Neuronal stem cell (in vitro differentiated cells): ENCODE measurements around the gene RIN2.

Source experiments
- DNase-seq: peaks from one replicate; pipeline ENCODE4 v3.0.0-alpha.2; 2013; ENCODE audit warnings: low spot score
- H2AFZ ChIP-seq: one replicate; pipeline ENCODE4 v1.6.1; 2013; ENCODE audit warnings: mild to moderate bottlenecking, low read length, inconsistent platforms
- H2AK5ac ChIP-seq: 2 replicates; pipeline ENCODE4 v1.6.1; 2013; ENCODE audit warnings: low read depth, mild to moderate bottlenecking, inconsistent platforms, low read length, moderate library complexity, mixed read lengths
- H2BK120ac ChIP-seq: 2 replicates; pipeline ENCODE4 v1.6.1; 2013; ENCODE audit warnings: low read depth, mild to moderate bottlenecking, inconsistent platforms, low read length, moderate library complexity, mixed read lengths
- H2BK12ac ChIP-seq: one replicate; pipeline ENCODE4 v1.6.1; 2013; ENCODE audit warnings: low read length, inconsistent platforms
- H2BK15ac ChIP-seq: 2 replicates; pipeline ENCODE4 v1.6.1; 2013; ENCODE audit warnings: mild to moderate bottlenecking, low read length, inconsistent platforms, mixed read lengths
- H2BK5ac ChIP-seq: one replicate; pipeline ENCODE4 v1.6.1; 2013; ENCODE audit warnings: inconsistent platforms, mild to moderate bottlenecking, low read length, moderate library complexity
- H3K14ac ChIP-seq: one replicate; pipeline ENCODE4 v1.6.1; 2013; ENCODE audit warnings: low read length, inconsistent platforms
- H3K18ac ChIP-seq: 2 replicates; pipeline ENCODE4 v1.6.1; 2013; ENCODE audit warnings: low read length, inconsistent platforms
- H3K23ac ChIP-seq: 2 replicates; pipeline ENCODE4 v1.6.1; 2013; ENCODE audit warnings: low read depth, mild to moderate bottlenecking, mixed read lengths, low read length, inconsistent platforms; ENCODE audit not compliant: poor library complexity
- H3K27ac ChIP-seq: replicated peaks from 3 replicates; pipeline ENCODE4 v1.5.1; 2013; ENCODE audit warnings: low read length, inconsistent platforms
- H3K27me3 ChIP-seq, 3 experiments: 2 replicates each; pipeline ENCODE4 v1.6.1; 2013; ENCODE audit warnings: low read length in 3 of 3, mild to moderate bottlenecking in 2 of 3, inconsistent platforms in 1 of 3, low read depth in 1 of 3, mixed read lengths in 1 of 3, moderate library complexity in 1 of 3; ENCODE audit not compliant: control insufficient read depth in 3 of 3, insufficient read depth in 3 of 3
- H3K36me3 ChIP-seq, 2 donors: replicated peaks in 1 of 2; 2 replicates each; pipeline ENCODE4 v1.6.1; 2013; ENCODE audit warnings: low read length in 2 of 2; ENCODE audit not compliant: control insufficient read depth in 2 of 2, insufficient read depth in 2 of 2
- H3K4ac ChIP-seq: 2 replicates; pipeline ENCODE4 v1.6.1; 2013; ENCODE audit warnings: inconsistent platforms, mild to moderate bottlenecking, low read length, moderate library complexity
- H3K4me1 ChIP-seq, 2 donors: 1 replicate in 1 of 2; 2 replicates in 1 of 2; pipeline ENCODE4 v1.6.1; 2013; ENCODE audit warnings: low read length in 2 of 2, low read depth in 1 of 2; ENCODE audit not compliant: control insufficient read depth in 2 of 2, insufficient read depth in 1 of 2
- H3K4me2 ChIP-seq: one replicate; pipeline ENCODE4 v1.6.1; 2013; ENCODE audit warnings: mild to moderate bottlenecking, low read length, inconsistent platforms; ENCODE audit not compliant: insufficient read depth, poor library complexity, severe bottlenecking
- H3K4me3 ChIP-seq, 2 donors: 2 replicates each; pipeline ENCODE4 v1.5.1; 2013; ENCODE audit warnings: low read length in 2 of 2, mild to moderate bottlenecking in 2 of 2, inconsistent platforms in 1 of 2, moderate library complexity in 1 of 2
- H3K79me1 ChIP-seq: one replicate; pipeline ENCODE4 v1.6.1; 2013; ENCODE audit warnings: low read depth, mild to moderate bottlenecking, inconsistent platforms, low read length, moderate library complexity
- H3K9ac ChIP-seq: one replicate; pipeline ENCODE4 v1.6.1; 2013; ENCODE audit warnings: mild to moderate bottlenecking, low read depth, low read length, inconsistent platforms; ENCODE audit not compliant: poor library complexity
- H3K9me3 ChIP-seq, 2 donors: replicated peaks in 1 of 2; 2 replicates each; pipeline versions ENCODE3 to v1.6.1; 2013; ENCODE audit warnings: low read length in 2 of 2, mild to moderate bottlenecking in 2 of 2, inconsistent platforms in 1 of 2, low read depth in 1 of 2, mixed read lengths in 1 of 2, moderate library complexity in 1 of 2; ENCODE audit not compliant: control insufficient read depth in 2 of 2, insufficient read depth in 1 of 2
- H4K8ac ChIP-seq: one replicate; pipeline ENCODE4 v1.6.1; 2013; ENCODE audit warnings: low read depth, mild to moderate bottlenecking, inconsistent platforms, low read length, moderate library complexity
- H4K91ac ChIP-seq: one replicate; pipeline ENCODE4 v1.6.1; 2013; ENCODE audit warnings: low read length, low read depth, mild to moderate bottlenecking, inconsistent platforms; ENCODE audit not compliant: poor library complexity
- WGBS, 2 donors: extraction: QIAGEN DNeasy Blood & Tissue Kit; methylation state at CpG; one replicate each; pipeline ENCODE4 v1.1.7; 2013; ENCODE audit warnings: missing lambda C conversion rate in 2 of 2, mixed read lengths in 1 of 2; ENCODE audit not compliant: insufficient read length in 2 of 2, insufficient replicate concordance in 1 of 2; ENCODE audit errors: extremely low coverage in 2 of 2; 5-methylcytosine and 5-hydroxymethylcytosine counted together

Gene RIN2

GRCh38 chr20:19777315-19777714, 19.3 kb downstream of the RIN2 start:
- Histone ChIP-seq H2BK15ac (no peak overlapping the region), H2BK12ac (no peak overlapping the region), H4K91ac (no peak overlapping the region), H3K4ac (no peak overlapping the region), H3K4me3 (no peak overlapping the region), H3K23ac (no peak overlapping the region), H3K18ac (no peak overlapping the region), H3K9ac (no peak overlapping the region), H3K4me2 (no peak overlapping the region), H2BK5ac (no peak overlapping the region), H4K8ac (no peak overlapping the region), H2AFZ (no peak overlapping the region), H3K27ac (no peak overlapping the region), H3K36me3 (peaks cover 0 to 3% of the 10 kb centered on the region in 2 donors), H3K9me3 (no peaks in the 10 kb centered on the region), H3K79me1 (no peaks in the 10 kb centered on the region), H3K4me1 (peaks cover 9 to 18% of the 10 kb centered on the region in 2 donors), H2AK5ac (no peak overlapping the region), H3K14ac (no peak overlapping the region), H3K27me3 (no peaks in the 10 kb centered on the region), H2BK120ac (no peak overlapping the region)
- no CpG with 5 or more reads among the region's 6 CpGs for WGBS, 2 donors
- DNase-seq, result no peak

GRCh38 chr20:19777981-19778380, 19.9 kb downstream of the RIN2 start:
- WGBS, 2 donors, result no CpG with 5 or more reads among the region's 3 CpGs
- no peak overlapping the region for H3K4me3 ChIP-seq
- peaks cover 9 to 18% of the 10 kb centered on the region in 2 donors for H3K4me1 ChIP-seq

GRCh38 chr20:19778404-19778803, 20.3 kb downstream of the RIN2 start:
- Histone ChIP-seq H3K4ac (no peak overlapping the region), H3K4me2 (no peak overlapping the region), H2BK15ac (no peak overlapping the region), H3K36me3 (no peaks in the 10 kb centered on the region), H3K4me1 (peaks cover 9 to 18% of the 10 kb centered on the region in 2 donors), H3K14ac (no peak overlapping the region), H3K27me3 (no peaks in the 10 kb centered on the region), H2AK5ac (no peak overlapping the region), H2BK12ac (no peak overlapping the region), H2BK5ac (no peak overlapping the region), H3K9ac (no peak overlapping the region), H2AFZ (no peak overlapping the region), H4K91ac (no peak overlapping the region), H3K18ac (peak overlapping the region; percentile 23), H3K23ac (no peak overlapping the region), H3K4me3 (no peak overlapping the region), H3K9me3 (no peaks in the 10 kb centered on the region), H3K27ac (no peak overlapping the region), H3K79me1 (no peaks in the 10 kb centered on the region), H2BK120ac (no peak overlapping the region), H4K8ac (no peak overlapping the region)
- no peak for DNase-seq
- WGBS, 2 donors, result no CpG with 5 or more reads among the region's 3 CpGs

More at GRCh38 chr20:19777981-19778380, 19.9 kb downstream of the RIN2 start:
- Histone ChIP-seq H3K9me3 (no peaks in the 10 kb centered on the region), H4K91ac (no peak overlapping the region), H3K36me3 (no peaks in the 10 kb centered on the region), H2BK120ac (no peak overlapping the region), H3K79me1 (no peaks in the 10 kb centered on the region), H2AFZ (no peak overlapping the region), H3K4ac (no peak overlapping the region), H3K27me3 (no peaks in the 10 kb centered on the region), H2AK5ac (no peak overlapping the region), H3K14ac (no peak overlapping the region), H3K18ac (no peak overlapping the region), H3K4me2 (no peak overlapping the region), H4K8ac (no peak overlapping the region), H2BK12ac (no peak overlapping the region), H3K9ac (no peak overlapping the region), H2BK5ac (no peak overlapping the region), H3K27ac (no peak overlapping the region), H2BK15ac (no peak overlapping the region), H3K23ac (no peak overlapping the region)
- DNase-seq, result no peak

DNA sequence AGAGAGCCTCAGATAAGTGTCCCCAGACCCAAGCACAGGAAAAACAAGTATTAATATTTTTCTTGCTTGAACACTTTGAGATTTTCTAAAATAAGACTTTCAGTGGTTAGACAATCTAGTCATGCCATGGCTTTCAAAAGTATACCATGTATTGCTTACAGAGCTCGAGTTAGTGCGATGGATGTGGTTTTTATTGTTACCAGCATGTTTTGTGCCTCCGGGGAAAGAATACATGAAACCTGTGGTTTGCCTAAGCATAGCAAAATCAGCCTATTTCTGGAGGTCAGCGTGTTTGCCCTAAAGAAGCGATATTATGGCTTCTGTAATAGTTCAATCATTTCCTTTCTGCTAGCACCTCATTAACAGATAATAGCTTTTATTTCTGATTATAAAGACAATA, 21.6 kb downstream of the RIN2 start:
- Histone ChIP-seq H3K4ac (no peak overlapping the region), H3K18ac (no peak overlapping the region), H2BK15ac (no peak overlapping the region), H4K91ac (no peak overlapping the region), H3K14ac (no peak overlapping the region), H3K79me1 (no peaks in the 10 kb centered on the region), H3K4me3 (no peak overlapping the region), H3K9me3 (no peaks in the 10 kb centered on the region), H3K27me3 (no peaks in the 10 kb centered on the region), H3K36me3 (no peaks in the 10 kb centered on the region), H2AFZ (no peak overlapping the region), H4K8ac (no peak overlapping the region), H3K27ac (no peak overlapping the region), H2BK12ac (no peak overlapping the region), H3K9ac (no peak overlapping the region), H3K4me1 (peaks cover 5 to 11% of the 10 kb centered on the region in 2 donors), H3K4me2 (no peak overlapping the region), H2BK120ac (no peak overlapping the region), H2AK5ac (no peak overlapping the region), H3K23ac (no peak overlapping the region), H2BK5ac (no peak overlapping the region)
- WGBS, 2 donors, result no CpG with 5 or more reads among the region's 5 CpGs
- no peak for DNase-seq
